Measurements from ENCODE around the gene SEC23A.

The SEC23A gene

GRCh38 chr14:39043352-39043943 lies 59.6 kb downstream of the SEC23A start:
- TF ChIP-seq YY1 (IDR thresholded peaks at IDR 0.05; ENCODE audit: low read depth) (no peak), RAD21 (IDR thresholded peaks at IDR 0.05; ENCODE audit: low read depth) (no peak), USF1 (IDR thresholded peaks at IDR 0.05) (no peak), REST (IDR thresholded peaks at IDR 0.05; ENCODE audit: low read depth) (no peak), TCF12 (IDR thresholded peaks at IDR 0.05; ENCODE audit: low read depth) (no peak), EGR1 (IDR thresholded peaks at IDR 0.05) (no peak)

GRCh38 chr14:39040529-39040928 lies 62.5 kb downstream of the SEC23A start:
- TF ChIP-seq REST (IDR thresholded peaks at IDR 0.05; ENCODE audit: low read depth) (no peak), USF1 (IDR thresholded peaks at IDR 0.05) (no peak), RAD21 (IDR thresholded peaks at IDR 0.05; ENCODE audit: low read depth) (no peak), ZBTB7A (IDR thresholded peaks at IDR 0.05; ENCODE audit: low read depth) (no peak), CEBPB (IDR thresholded peaks at IDR 0.05) (no peak), CREB1 (IDR thresholded peaks at IDR 0.05; ENCODE audit: low read depth) (no peak), NFIC (IDR thresholded peaks at IDR 0.05) (no peak), TAF1 (IDR thresholded peaks at IDR 0.05; ENCODE audit: low read depth) (no peak), TCF12 (IDR thresholded peaks at IDR 0.05; ENCODE audit: low read depth) (no peak), TEAD4 (IDR thresholded peaks at IDR 0.05) (no peak), EGR1 (IDR thresholded peaks at IDR 0.05) (no peak), MAX (IDR thresholded peaks at IDR 0.05) (no peak), EP300 (IDR thresholded peaks at IDR 0.05; ENCODE audit: borderline replicate concordance) (no peak)

GRCh38 chr14:39038542-39038941 lies 64.5 kb downstream of the SEC23A start:
- TF ChIP-seq TEAD4 (IDR thresholded peaks at IDR 0.05) = no peak
- no peak for TF ChIP-seq YY1 (IDR thresholded peaks at IDR 0.05; ENCODE audit: low read depth)
- no peak for TF ChIP-seq MAX (IDR thresholded peaks at IDR 0.05)
- TF ChIP-seq ZBTB7A (IDR thresholded peaks at IDR 0.05; ENCODE audit: low read depth) = no peak

GRCh38 chr14:39036760-39037159 lies 66.3 kb downstream of the SEC23A start:
- TF ChIP-seq USF1 (IDR thresholded peaks at IDR 0.05) = no peak
- TF ChIP-seq TCF12 (IDR thresholded peaks at IDR 0.05; ENCODE audit: low read depth) = no peak
- TF ChIP-seq CEBPB (IDR thresholded peaks at IDR 0.05) = no peak
- no peak for TF ChIP-seq EGR1 (IDR thresholded peaks at IDR 0.05)
- TF ChIP-seq TAF1 (IDR thresholded peaks at IDR 0.05; ENCODE audit: low read depth) = no peak
- no peak for TF ChIP-seq YY1 (IDR thresholded peaks at IDR 0.05; ENCODE audit: low read depth)
- no peak for TF ChIP-seq MAX (IDR thresholded peaks at IDR 0.05)
- TF ChIP-seq NFIC (IDR thresholded peaks at IDR 0.05) = no peak
- TF ChIP-seq CREB1 (IDR thresholded peaks at IDR 0.05; ENCODE audit: low read depth) = no peak
- TF ChIP-seq EP300 (IDR thresholded peaks at IDR 0.05; ENCODE audit: borderline replicate concordance) = no peak
- no peak for TF ChIP-seq FOXM1 (IDR thresholded peaks at IDR 0.05; ENCODE audit: borderline replicate concordance, low read depth)
- TF ChIP-seq REST (IDR thresholded peaks at IDR 0.05; ENCODE audit: low read depth) = no peak
- no peak for TF ChIP-seq ZBTB7A (IDR thresholded peaks at IDR 0.05; ENCODE audit: low read depth)

All from Ishikawa (cell line).